HG02884 (cell line): ENCODE data around the gene RCAN2.

ENCODE experiments used
- ATAC-seq: cut with Tn5 transposase; IDR thresholded peaks from one replicate; pipeline ENCODE4 v1.9.1; 2021; ENCODE audit warnings: mild to moderate bottlenecking, moderate library complexity; ENCODE audit not compliant: unreplicated experiment

The RCAN2 gene

GRCh38 chr6:46265373-46265772 lies 225.9 kb downstream of the RCAN2 start:
- no peak for ATAC-seq

- ATAC-seq = no peak
Measured at GRCh38 chr6:46263707-46264086, 227.6 kb downstream of the RCAN2 start.

GRCh38 chr6:46262928-46263706 lies 228.1 kb downstream of the RCAN2 start:
- no peak for ATAC-seq

GRCh38 chr6:46258249-46258648 lies 233.0 kb downstream of the RCAN2 start:
- no peak for ATAC-seq

GRCh38 chr6:46255528-46255927 lies 235.7 kb downstream of the RCAN2 start:
- ATAC-seq = no peak

- ATAC-seq = no peak
Measured at GRCh38 chr6:46254946-46255345, 236.3 kb downstream of the RCAN2 start.

- ATAC-seq = no peak
Measured at GRCh38 chr6:46254331-46254730, 236.9 kb downstream of the RCAN2 start.

- no peak for ATAC-seq
Measured at GRCh38 chr6:46251583-46252339, 239.5 kb downstream of the RCAN2 start.

GRCh38 chr6:46248143-46248542 lies 243.1 kb downstream of the RCAN2 start:
- ATAC-seq = no peak

- ATAC-seq = no peak
Measured at GRCh38 chr6:46246727-46247126, 244.5 kb downstream of the RCAN2 start.

- no peak for ATAC-seq
Measured at GRCh38 chr6:46246081-46246480, 245.2 kb downstream of the RCAN2 start.

GRCh38 chr6:46244670-46245069 lies 246.6 kb downstream of the RCAN2 start:
- no peak for ATAC-seq

- ATAC-seq = no peak
Measured at GRCh38 chr6:46243754-46244153, 247.5 kb downstream of the RCAN2 start.

GRCh38 chr6:46242921-46243320 lies 248.3 kb downstream of the RCAN2 start:
- no peak for ATAC-seq

GRCh38 chr6:46240866-46241565 lies 250.2 kb downstream of the RCAN2 start:
- ATAC-seq = no peak

- no peak for ATAC-seq
Measured at GRCh38 chr6:46236752-46237151, 254.5 kb downstream of the RCAN2 start.

GRCh38 chr6:46235242-46235641 lies 256.0 kb downstream of the RCAN2 start:
- ATAC-seq = no peak

GRCh38 chr6:46234700-46235099 lies 256.5 kb downstream of the RCAN2 start:
- ATAC-seq = no peak

GRCh38 chr6:46234156-46234556 lies 257.1 kb downstream of the RCAN2 start:
- no peak for ATAC-seq

GRCh38 chr6:46233129-46233528 lies 258.1 kb downstream of the RCAN2 start:
- ATAC-seq = no peak

GRCh38 chr6:46222286-46222685 lies 269.0 kb downstream of the RCAN2 start:
- no peak for ATAC-seq
